Spleen (tissue), 11 donors: Measurements from ENCODE around the gene UGT1A7. TPM values are rescaled to one million over a fixed set of nuclear protein-coding genes. Genes with fewer than 3 reads are reported as not detected.

Experiments
- DNase-seq: peaks from one replicate; pipeline ENCODE4 v3.0.0-alpha.2; 2020
- H3K27ac ChIP-seq, 8 donors: fragments of 200-600 bp; sonication (generic) in 7 of 8; 1 replicate in 4 of 8; 2 replicates in 4 of 8; pipeline versions ENCODE4 v1.5.0 to v1.8.0; 2016 to 2021; ENCODE audit warnings: inconsistent platforms in 4 of 8, mild to moderate bottlenecking in 4 of 8, moderate library complexity in 1 of 8
- H3K27me3 ChIP-seq, 7 donors: fragments of 200-600 bp; sonication (generic) in 6 of 7; replicated peaks in 1 of 7; 1 replicate in 4 of 7; 2 replicates in 3 of 7; pipeline versions ENCODE4 v1.5.0 to v1.8.0; 2016 to 2021; ENCODE audit warnings: inconsistent platforms in 3 of 7, mild to moderate bottlenecking in 1 of 7
- H3K36me3 ChIP-seq, 6 donors: fragments of 200-600 bp; sonication (generic) in 5 of 6; 1 replicate in 4 of 6; 2 replicates in 2 of 6; pipeline versions ENCODE4 v1.5.0 to v1.8.0; 2016 to 2021; ENCODE audit warnings: inconsistent platforms in 2 of 6
- H3K4me1 ChIP-seq, 6 donors: fragments of 200-600 bp; sonication (generic) in 5 of 6; 1 replicate in 3 of 6; 2 replicates in 3 of 6; pipeline versions ENCODE4 v1.5.0 to v1.8.0; 2016 to 2021; ENCODE audit warnings: inconsistent platforms in 3 of 6
- H3K4me3 ChIP-seq, 8 donors: fragments of 200-600 bp; sonication (generic) in 7 of 8; 1 replicate in 4 of 8; 2 replicates in 4 of 8; pipeline versions ENCODE4 v1.5.0 to v1.8.0; 2016 to 2021; ENCODE audit warnings: inconsistent platforms in 4 of 8, mild to moderate bottlenecking in 4 of 8, moderate library complexity in 2 of 8
- H3K9me3 ChIP-seq, 8 donors: fragments of 200-600 bp; sonication (generic) in 7 of 8; 1 replicate in 4 of 8; 2 replicates in 4 of 8; pipeline versions ENCODE4 v1.5.0 to v1.8.0; 2016 to 2021; ENCODE audit warnings: inconsistent platforms in 4 of 8
- POLR2A ChIP-seq, 3 donors: fragments of 450-650 bp; IDR thresholded peaks; one replicate each; pipeline ENCODE4 v1.5.1; 2017; ENCODE audit warnings: antibody characterized with exemption in 3 of 3, mild to moderate bottlenecking in 1 of 3
- POLR2AphosphoS5 ChIP-seq, 3 donors: sonication (generic); formaldehyde crosslinking; IDR thresholded peaks; one replicate each; pipeline ENCODE4 v1.5.1; 2017; ENCODE audit warnings: antibody characterized with exemption in 3 of 3
- WGBS, 5 donors: extraction: QIAGEN DNeasy Blood & Tissue Kit in 3 of 5; methylation state at CpG; one replicate each; pipeline versions ENCODE4 v1.1.5 to v1.1.7; 2013 to 2018; 5-methylcytosine and 5-hydroxymethylcytosine counted together
- intact Hi-C: fragments of 100-400 bp; cut with DNase I; formaldehyde crosslinking; loops from one replicate; pipeline ENCODE4 v1.15.0; 2023; ENCODE audit warnings: low total_unique reads
- polyA plus RNA-seq, 3 donors: library from polyadenylated mRNA; stranded (reverse); fragments of 200-250 nt; gene quantifications; one replicate each; pipeline ENCODE4 v1.2.1, GENCODE V29; 2013
- total RNA-seq, 7 donors: library from RNA; depleted of rRNA in 3 of 7; stranded (reverse); fragments of >200 nt in 3 of 7; fragmentation: NEBNext Ultra II Directional in 4 of 7; extraction: Animal tissue kit (Norgen Biotek cat#: 25700) in 4 of 7; gene quantifications; one replicate each; pipeline versions ENCODE4 v1.1.0 to v1.2.1, GENCODE V29; 2016 to 2021
- TF ChIP-seq, protein P1 (sequence below), 11 experiments: fragments of 200-600 bp in 7 of 11; fragments of 450-650 bp in 4 of 11; sonication (generic) in 4 of 11; IDR thresholded peaks in 8 of 11; conservative IDR thresholded peaks in 3 of 11; 1 replicate in 7 of 11; 2 replicates in 4 of 11; pipeline versions ENCODE4 v1.4.0 to v1.8.0; 2016 to 2021; ENCODE audit warnings: antibody characterized with exemption in 11 of 11, inconsistent platforms in 4 of 11, mild to moderate bottlenecking in 1 of 11
- donor health status: healthy with polysubstance abuse.
- donor health status: DM: no; HTN: no; CAD: no; lungs with moderate emphysema.
- donor health status: DM: no; HTN: no; CAD: no.
- donor health status: Bipolar disorder and iron deficiency.
- donor health status: healthy.
- donor health status: DM: no; HTN: no; CAD: no.
- donor health status: DM: yes; HTN: yes; CAD: no.

The UGT1A7 gene
- total and polyA plus RNA-seq, 10 donors, result 0.03 TPM; not detected in 9

DNA sequence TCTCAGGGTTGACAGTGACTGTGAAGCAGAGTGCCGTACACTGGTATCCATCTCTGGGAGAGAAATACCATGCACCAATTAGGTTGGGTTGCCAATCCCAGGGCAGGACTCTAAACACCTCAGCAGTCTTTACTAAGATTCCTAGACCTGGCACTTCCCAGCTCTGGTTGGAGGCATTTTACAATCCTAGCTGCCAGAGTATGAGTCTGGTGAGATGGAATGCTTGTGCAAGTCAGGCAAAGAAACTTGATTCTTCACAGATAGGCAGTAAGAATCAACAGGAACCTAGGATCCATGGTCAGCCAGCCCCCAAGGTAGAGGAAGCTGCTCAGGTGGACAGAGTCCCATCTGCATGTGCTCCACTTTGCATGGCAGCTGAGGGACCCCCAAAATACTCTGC is 25.0 kb downstream of the UGT1A7 start:
- Histone ChIP-seq H3K4me1 (no peaks in the 10 kb centered on the region), H3K36me3 (no peaks in the 10 kb centered on the region), H3K27me3 (peaks cover 0 to 9% (median 0%) of the 10 kb centered on the region in 7 donors), H3K9me3 (peaks cover 0 to 14% (median 2%) of the 10 kb centered on the region in 8 donors), H3K27ac (no peak overlapping the region), H3K4me3 (no peak overlapping the region)
- intact Hi-C loops, result no loop called here
- no peak for DNase-seq
- 3 to 96% (median 54%) methylated on average over 1 of the region's 1 CpG for whole genome bisulfite sequencing, 5 donors
- TF ChIP-seq, protein P1, sequence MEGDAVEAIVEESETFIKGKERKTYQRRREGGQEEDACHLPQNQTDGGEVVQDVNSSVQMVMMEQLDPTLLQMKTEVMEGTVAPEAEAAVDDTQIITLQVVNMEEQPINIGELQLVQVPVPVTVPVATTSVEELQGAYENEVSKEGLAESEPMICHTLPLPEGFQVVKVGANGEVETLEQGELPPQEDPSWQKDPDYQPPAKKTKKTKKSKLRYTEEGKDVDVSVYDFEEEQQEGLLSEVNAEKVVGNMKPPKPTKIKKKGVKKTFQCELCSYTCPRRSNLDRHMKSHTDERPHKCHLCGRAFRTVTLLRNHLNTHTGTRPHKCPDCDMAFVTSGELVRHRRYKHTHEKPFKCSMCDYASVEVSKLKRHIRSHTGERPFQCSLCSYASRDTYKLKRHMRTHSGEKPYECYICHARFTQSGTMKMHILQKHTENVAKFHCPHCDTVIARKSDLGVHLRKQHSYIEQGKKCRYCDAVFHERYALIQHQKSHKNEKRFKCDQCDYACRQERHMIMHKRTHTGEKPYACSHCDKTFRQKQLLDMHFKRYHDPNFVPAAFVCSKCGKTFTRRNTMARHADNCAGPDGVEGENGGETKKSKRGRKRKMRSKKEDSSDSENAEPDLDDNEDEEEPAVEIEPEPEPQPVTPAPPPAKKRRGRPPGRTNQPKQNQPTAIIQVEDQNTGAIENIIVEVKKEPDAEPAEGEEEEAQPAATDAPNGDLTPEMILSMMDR (IDR thresholded peaks at IDR 0.05 in 8 of 11, conservative IDR thresholded peaks at IDR 0.05 in 3 of 11), result no peak
- TF ChIP-seq POLR2A (IDR thresholded peaks at IDR 0.05), result no peak
- no peak for TF ChIP-seq POLR2AphosphoS5 (IDR thresholded peaks at IDR 0.05)

DNA sequence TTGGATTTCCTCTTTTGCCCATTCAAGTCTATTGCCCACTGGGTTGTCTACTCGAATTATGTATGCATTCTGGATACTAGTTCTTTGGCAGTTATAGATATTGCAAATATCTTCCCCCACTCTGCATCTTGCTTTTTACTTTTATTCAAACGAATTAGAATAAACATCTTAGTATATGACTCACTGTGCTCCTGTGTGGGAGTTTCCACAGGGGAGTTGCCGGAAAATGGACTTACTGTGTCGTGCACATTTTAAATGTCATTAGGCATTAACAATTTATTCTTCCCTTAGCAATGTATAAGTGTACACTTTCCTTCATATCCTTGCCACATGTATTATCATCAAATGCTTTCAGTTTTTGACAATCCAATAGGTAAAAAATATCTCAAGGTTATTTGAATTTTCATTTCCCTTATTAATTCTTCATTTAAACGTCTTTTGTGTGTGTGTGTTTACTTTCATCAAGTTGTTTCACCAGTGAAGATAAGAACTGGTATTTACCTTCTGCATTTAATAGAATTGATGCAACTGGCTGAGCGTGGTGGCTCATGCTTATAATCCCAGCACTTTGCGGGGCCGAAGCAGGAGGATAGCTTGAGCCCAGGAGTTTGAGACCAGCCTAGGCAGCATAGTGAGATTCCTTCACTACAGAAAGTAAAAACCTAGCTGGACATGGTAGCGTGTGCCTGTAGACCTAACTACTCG is 26.4 kb downstream of the UGT1A7 start:
- DNase-seq, result no peak
- Histone ChIP-seq H3K9me3 (peaks cover 0 to 14% (median 2%) of the 10 kb centered on the region in 8 donors), H3K36me3 (no peaks in the 10 kb centered on the region), H3K27me3 (peaks cover 0 to 14% (median 0%) of the 10 kb centered on the region in 7 donors), H3K27ac (no peak overlapping the region), H3K4me1 (no peaks in the 10 kb centered on the region), H3K4me3 (no peak overlapping the region)
- intact Hi-C loops, result no loop called here
- TF ChIP-seq, protein P1 (IDR thresholded peaks at IDR 0.05 in 8 of 11, conservative IDR thresholded peaks at IDR 0.05 in 3 of 11), result no peak
- no peak for TF ChIP-seq POLR2AphosphoS5 (IDR thresholded peaks at IDR 0.05)
- TF ChIP-seq POLR2A (IDR thresholded peaks at IDR 0.05), result no peak
- WGBS, 5 donors, result 74 to 84% (median 79%) methylated on average over 10 of the region's 10 CpGs

DNA sequence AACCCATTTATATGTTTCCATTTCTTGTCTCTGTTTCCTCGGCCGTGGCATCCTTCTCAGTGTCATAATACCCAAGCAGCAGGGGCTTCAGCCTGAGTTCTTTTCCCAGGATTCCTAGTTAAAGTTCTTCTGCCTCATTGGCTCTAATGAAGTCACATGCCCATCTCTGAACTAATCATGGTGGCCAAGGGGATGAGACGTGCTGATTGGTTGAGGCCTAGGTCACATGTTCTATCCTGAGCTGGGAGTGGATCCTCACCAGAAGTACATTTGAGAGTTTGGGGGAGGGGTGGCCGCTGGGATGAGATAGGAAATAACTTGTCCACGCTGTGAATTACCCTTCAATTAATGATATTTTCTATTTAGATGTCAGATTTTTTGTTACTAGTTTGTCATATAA is 27.2 kb downstream of the UGT1A7 start:
- WGBS, 5 donors, result 63 to 95% (median 83%) methylated on average over 5 of the region's 5 CpGs
- Histone ChIP-seq H3K4me1 (no peaks in the 10 kb centered on the region), H3K4me3 (no peak overlapping the region), H3K27ac (no peak overlapping the region), H3K9me3 (peaks cover 0 to 8% (median under 1%) of the 10 kb centered on the region in 8 donors), H3K36me3 (no peaks in the 10 kb centered on the region), H3K27me3 (peaks cover 0 to 14% (median 0%) of the 10 kb centered on the region in 7 donors)
- TF ChIP-seq, protein P1 (IDR thresholded peaks at IDR 0.05 in 8 of 11, conservative IDR thresholded peaks at IDR 0.05 in 3 of 11), result no peak
- no peak for TF ChIP-seq POLR2A (IDR thresholded peaks at IDR 0.05)
- no peak for TF ChIP-seq POLR2AphosphoS5 (IDR thresholded peaks at IDR 0.05)
- intact Hi-C loops, result no loop called here
- DNase-seq, result no peak

DNA sequence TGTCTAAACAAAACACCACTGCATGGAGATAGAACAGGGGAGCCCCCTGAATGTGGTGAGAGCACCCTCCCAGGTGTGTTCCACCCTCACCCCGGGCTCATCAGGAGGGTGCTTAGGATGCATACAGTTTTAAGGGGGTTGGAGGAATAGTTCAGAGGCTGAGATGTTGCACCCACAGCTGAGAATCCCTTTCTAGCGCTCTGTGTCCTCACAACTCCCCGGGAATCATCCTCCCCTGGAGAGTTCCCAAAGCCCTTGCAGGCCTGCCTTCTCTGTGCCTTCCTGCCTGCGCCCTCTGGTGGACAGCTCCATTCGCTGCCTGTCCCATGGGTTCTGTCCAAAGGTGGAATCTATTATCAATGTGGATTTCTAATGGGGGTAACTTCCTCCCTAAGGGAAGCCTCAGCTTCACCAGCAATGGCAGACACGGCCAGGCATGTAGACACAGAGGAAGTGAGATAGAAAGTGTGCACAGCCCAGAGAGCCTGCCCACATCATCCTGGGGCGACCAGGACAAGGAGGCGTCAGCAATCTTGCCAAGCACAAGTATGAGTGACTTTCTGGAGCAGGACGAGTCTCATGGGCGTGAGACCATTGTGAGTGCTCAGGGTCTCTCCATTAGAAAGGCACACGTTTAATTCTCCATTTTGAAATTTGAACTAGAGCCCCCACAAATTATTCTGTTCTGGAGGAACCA is 29.8 kb downstream of the UGT1A7 start:
- intact Hi-C loops, result no loop called here
- 36 to 43% (median 38%) methylated on average over 11 of the region's 11 CpGs for WGBS, 5 donors
- peak; percentile 89 for DNase-seq
- H3K27me3 ChIP-seq, result peaks cover 0 to 21% (median 0%) of the 10 kb centered on the region in 7 donors
- no peaks in the 10 kb centered on the region for H3K36me3 ChIP-seq
- TF ChIP-seq, protein P1 (IDR thresholded peaks at IDR 0.05 in 8 of 11, conservative IDR thresholded peaks at IDR 0.05 in 3 of 11), result peak; percentile 48 to 88 (median 80)
- TF ChIP-seq POLR2A (IDR thresholded peaks at IDR 0.05), result no peak
- H3K27ac ChIP-seq, result no peak overlapping the region
- H3K9me3 ChIP-seq, result no peaks in the 10 kb centered on the region
- no peaks in the 10 kb centered on the region for H3K4me1 ChIP-seq
- H3K4me3 ChIP-seq, result no peak overlapping the region
